HG02870 (cell line): ENCODE results near the gene PSMA8.
"Not testable (repeated sequence)": the region's sequence is repeated elsewhere in the genome, so short reads cannot be mapped to it uniquely, and the experiment has no call there.

ENCODE experiments used
- ATAC-seq: cut with Tn5 transposase; IDR thresholded peaks from one replicate; pipeline ENCODE4 v1.9.1; 2021; ENCODE audit warnings: mild to moderate bottlenecking, moderate library complexity; ENCODE audit not compliant: unreplicated experiment

Gene PSMA8

GRCh38 chr18:26133652-26134051 lies at the start of gene PSMA8:
Gene PSMA8, plus strand, starts transcription at chr18:26133869. Its CDS starts 97 bp downstream, at chr18:26133966.
- ATAC-seq: no peak

GRCh38 chr18:26085056-26085455 lies 48.6 kb upstream of the PSMA8 start:
- ATAC-seq: no peak

GRCh38 chr18:26086959-26087358 lies 46.7 kb upstream of the PSMA8 start:
- ATAC-seq: peak; percentile 21

GRCh38 chr18:26088487-26088886 lies 45.2 kb upstream of the PSMA8 start:
- ATAC-seq: no peak

GRCh38 chr18:26089293-26090129 lies 44.2 kb upstream of the PSMA8 start:
- peak; percentile 8 for ATAC-seq

- ATAC-seq: peak; percentile 75
Observed at GRCh38 chr18:26090130-26091046, 43.3 kb upstream of the PSMA8 start, which contains the start of gene SS18. Gene SS18, minus strand, starts transcription at chr18:26090613. Its CDS starts 44 bp downstream, at chr18:26090569.

- ATAC-seq: peak; percentile 40
Observed at GRCh38 chr18:26091047-26091630, 42.5 kb upstream of the PSMA8 start.

- no peak for ATAC-seq
Observed at GRCh38 chr18:26096852-26097251, 36.8 kb upstream of the PSMA8 start.

GRCh38 chr18:26097563-26097962 lies 36.1 kb upstream of the PSMA8 start:
- ATAC-seq: no peak

- no peak for ATAC-seq
Observed at GRCh38 chr18:26103579-26103978, 30.1 kb upstream of the PSMA8 start.

- no peak for ATAC-seq
Observed at GRCh38 chr18:26104035-26104434, 29.6 kb upstream of the PSMA8 start.

GRCh38 chr18:26119246-26119645 lies 14.4 kb upstream of the PSMA8 start:
- ATAC-seq: no peak

- no peak for ATAC-seq
Observed at GRCh38 chr18:26121476-26121875, 12.2 kb upstream of the PSMA8 start.

- ATAC-seq: not testable (repeated sequence)
Observed at GRCh38 chr18:26121994-26122393, 11.7 kb upstream of the PSMA8 start.

GRCh38 chr18:26127786-26128185 lies 5.9 kb upstream of the PSMA8 start:
- ATAC-seq: no peak

- not testable (repeated sequence) for ATAC-seq
Observed at GRCh38 chr18:26128192-26128591, 5.5 kb upstream of the PSMA8 start.

GRCh38 chr18:26134107-26134506 lies 438 bp downstream of the PSMA8 start:
- ATAC-seq: no peak

- no peak for ATAC-seq
Observed at GRCh38 chr18:26135548-26135947, 1.9 kb downstream of the PSMA8 start.

GRCh38 chr18:26157326-26157725 lies 23.7 kb downstream of the PSMA8 start:
- ATAC-seq: no peak

GRCh38 chr18:26159353-26159752 lies 25.7 kb downstream of the PSMA8 start:
- no peak for ATAC-seq

GRCh38 chr18:26164571-26164970 lies 30.9 kb downstream of the PSMA8 start:
- ATAC-seq: no peak
